GM19328 (cell line): ENCODE data around the gene RAB18.
"Not testable (repeated sequence)": the region's sequence is repeated elsewhere in the genome, so short reads cannot be mapped to it uniquely, and the experiment has no call there.

Experiments
- ATAC-seq: cut with Tn5 transposase; IDR thresholded peaks from one replicate; pipeline ENCODE4 v1.9.1; 2021; ENCODE audit warnings: mild to moderate bottlenecking, moderate library complexity; ENCODE audit not compliant: unreplicated experiment

RAB18 gene

GRCh38 chr10:27504007-27504807, at the start of gene RAB18:
TSS of gene RAB18 (plus strand) at chr10:27504304. CDS start at chr10:27504370, 66 bp downstream.
- peak; percentile 96 for ATAC-seq

GRCh38 chr10:27454837-27455236, 49.3 kb upstream of the RAB18 start:
- no peak for ATAC-seq

GRCh38 chr10:27457261-27457945, 46.7 kb upstream of the RAB18 start:
- ATAC-seq: no peak

DNA sequence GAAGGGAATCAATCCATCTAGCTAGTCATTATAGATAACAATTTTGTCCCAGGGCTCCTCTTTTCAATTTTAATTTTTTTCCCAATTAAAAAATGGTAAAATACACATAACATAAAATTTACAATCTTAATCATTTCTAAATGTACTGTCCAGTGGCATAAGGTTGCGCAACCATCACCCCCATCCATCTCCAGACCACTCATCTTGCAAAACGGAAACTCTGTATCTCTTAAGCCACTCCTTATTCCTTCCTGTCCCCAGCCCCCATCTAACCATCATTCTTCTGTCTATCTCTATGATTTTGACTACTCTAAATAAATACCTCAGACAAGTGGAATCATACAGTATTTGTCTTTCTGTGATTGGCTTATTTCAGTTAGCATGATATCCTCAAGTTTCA, 46.1 kb upstream of the RAB18 start:
- no peak for ATAC-seq

GRCh38 chr10:27461312-27461711, 42.8 kb upstream of the RAB18 start:
- no peak for ATAC-seq

DNA sequence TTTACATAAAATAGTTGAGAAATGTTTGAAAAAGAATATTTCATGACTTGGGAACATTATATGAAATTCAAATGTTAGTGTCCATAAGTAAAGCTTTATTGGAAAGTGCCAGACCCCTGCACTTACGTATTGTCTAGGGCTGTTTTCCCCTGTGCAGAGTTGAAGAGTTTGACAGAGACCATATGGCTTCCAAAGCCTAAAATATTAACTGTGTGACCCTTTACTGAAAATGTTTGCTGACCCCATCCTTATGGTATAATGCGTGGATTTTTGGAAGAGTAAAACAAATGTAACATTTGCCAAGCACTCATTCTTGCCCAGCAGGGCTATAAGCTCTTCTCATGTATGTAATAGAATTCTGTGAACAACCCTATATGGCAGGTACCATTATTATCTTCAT, 40.1 kb upstream of the RAB18 start:
- no peak for ATAC-seq

DNA sequence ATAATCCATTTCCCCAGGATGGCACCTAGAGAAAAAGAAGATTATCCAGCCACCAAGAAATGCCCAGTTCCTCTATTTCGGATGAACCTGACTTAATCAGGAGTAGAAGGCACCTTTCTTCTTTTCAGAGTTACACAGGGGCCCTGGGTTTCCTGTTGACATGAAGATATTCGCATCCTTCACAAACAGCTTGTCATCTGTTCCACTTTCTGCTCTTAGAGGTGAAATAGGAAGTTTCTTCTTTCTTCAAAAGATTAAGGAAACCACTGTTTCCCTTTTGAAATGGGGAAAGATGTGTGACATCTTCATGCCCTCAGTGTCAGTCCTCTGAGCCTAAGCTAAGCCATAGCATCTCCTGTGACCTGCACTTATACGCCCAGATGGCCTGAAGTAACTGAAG, 39.1 kb upstream of the RAB18 start:
- ATAC-seq: no peak

GRCh38 chr10:27465596-27465995, 38.5 kb upstream of the RAB18 start:
- not testable (repeated sequence) for ATAC-seq

- no peak for ATAC-seq
These were observed 33.2 kb upstream of the RAB18 start for GRCh38 chr10:27470885-27471284.

GRCh38 chr10:27474741-27475140, 29.4 kb upstream of the RAB18 start:
- ATAC-seq: no peak

DNA sequence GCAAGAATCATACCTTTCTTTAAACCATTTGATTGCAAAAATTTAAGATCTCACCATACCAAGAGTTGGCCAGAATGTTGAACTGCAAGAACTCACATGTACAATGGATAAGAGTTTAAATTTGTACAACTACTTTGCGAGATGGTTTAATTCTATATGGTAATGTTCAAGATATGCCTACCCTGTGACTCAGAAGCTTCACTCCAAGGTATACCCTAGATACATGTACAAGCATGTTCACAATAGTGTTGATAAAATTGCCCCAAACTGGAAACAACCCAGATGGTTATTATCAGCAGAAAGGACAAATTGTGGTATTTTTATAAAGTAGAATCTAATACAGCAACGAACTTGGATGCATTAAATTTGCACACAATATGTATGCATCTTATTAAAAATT, 25.1 kb upstream of the RAB18 start:
- no peak for ATAC-seq

DNA sequence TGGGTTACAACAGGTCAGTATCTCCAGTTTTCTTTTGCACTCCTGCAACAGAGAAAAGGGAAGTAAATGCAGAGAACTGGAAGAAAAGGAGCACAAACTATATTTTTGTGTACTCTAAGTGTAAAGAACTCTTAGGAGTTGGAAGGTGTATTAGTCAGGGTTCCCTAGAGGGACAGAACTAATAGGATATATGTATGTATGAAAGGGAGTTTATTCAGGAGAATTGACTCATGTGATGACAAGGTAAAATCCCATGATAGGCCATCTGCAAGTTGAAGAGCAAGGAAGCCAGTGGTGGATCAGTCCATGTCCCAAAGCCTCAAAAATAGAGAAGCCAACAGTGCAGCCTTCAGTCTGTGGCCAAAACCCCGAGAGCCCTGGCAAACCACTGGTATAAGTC, 22.6 kb upstream of the RAB18 start:
- no peak for ATAC-seq

GRCh38 chr10:27482984-27483956, 20.8 kb upstream of the RAB18 start:
- no peak for ATAC-seq

GRCh38 chr10:27485368-27485767, 18.7 kb upstream of the RAB18 start:
- no peak for ATAC-seq

- ATAC-seq: no peak
These were observed 18.1 kb upstream of the RAB18 start for GRCh38 chr10:27485986-27486385.

DNA sequence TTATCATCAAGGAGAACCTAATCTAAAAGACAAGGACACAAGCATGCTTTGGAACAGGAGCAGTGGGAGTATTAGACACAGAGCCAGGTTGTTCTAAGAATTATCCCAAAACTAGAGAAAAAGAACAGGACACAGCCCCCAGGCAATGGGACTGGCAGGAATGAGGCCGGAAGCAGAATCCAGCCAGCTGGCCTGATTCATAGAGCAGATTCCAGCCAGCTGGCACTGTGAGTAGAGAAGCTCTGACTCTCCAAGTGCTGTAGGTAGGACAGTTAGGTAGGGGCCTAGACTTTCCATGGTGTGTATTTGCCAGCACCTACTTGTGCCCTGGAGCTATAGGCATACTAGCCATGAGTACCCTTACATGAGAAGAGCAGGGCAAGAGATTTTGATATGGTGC, 13.3 kb upstream of the RAB18 start:
- ATAC-seq: no peak

- ATAC-seq: no peak
These were observed 9.8 kb upstream of the RAB18 start for GRCh38 chr10:27494116-27494805.

GRCh38 chr10:27496137-27496536, 8.0 kb upstream of the RAB18 start:
- no peak for ATAC-seq

DNA sequence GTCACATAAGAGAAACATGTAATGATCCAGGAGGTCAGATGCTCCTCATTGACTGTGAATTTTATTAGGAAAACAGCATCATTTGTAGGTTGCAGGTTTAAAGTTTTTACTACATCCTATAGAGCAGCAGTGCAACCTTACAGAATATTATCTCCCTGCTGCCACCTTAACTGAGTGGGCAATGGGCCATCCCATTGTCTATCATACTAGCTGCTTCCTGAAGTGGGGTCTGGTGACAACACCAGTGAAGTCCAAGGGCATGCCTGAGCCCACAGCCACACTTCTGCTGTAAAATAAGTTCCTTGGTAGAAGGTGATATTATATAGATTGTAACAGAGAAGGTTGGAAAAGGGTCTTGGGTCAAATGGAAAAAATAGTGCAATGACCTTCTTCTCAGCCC, 4.0 kb upstream of the RAB18 start:
- no peak for ATAC-seq

GRCh38 chr10:27500886-27501285, 3.2 kb upstream of the RAB18 start:
- no peak for ATAC-seq
